Pancreas (tissue), 10 donors: Measurements from ENCODE around the gene ARHGAP4. TPM values are rescaled to one million over a fixed set of nuclear protein-coding genes. Genes with fewer than 3 reads are reported as not detected.

Experiments used
- ATAC-seq, 4 donors: fragments of 200-7000 bp; cut with Tn5 transposase; one replicate each; pipeline versions ENCODE4 v1.8.0 to v1.9.1; 2020; ENCODE audit warnings: mild to moderate bottlenecking in 4 of 4, moderate library complexity in 4 of 4
- DNase-seq, 6 donors: peaks; one replicate each; pipeline ENCODE4 v3.0.0-alpha.2; 2020
- FAIRE-seq: peaks from 2 replicates; lab custom pipeline; 2012; peaks lifted over from hg19 to GRCh38; lab: Jason Lieb, UNC
- H3K27ac ChIP-seq, 4 donors: fragments of 200-600 bp; sonication (generic); 1 replicate in 3 of 4; 2 replicates in 1 of 4; pipeline versions ENCODE4 v1.5.0 to v1.8.0; 2020
- H3K27me3 ChIP-seq, 4 donors: fragments of 200-600 bp; one replicate each; pipeline ENCODE4 v1.8.0; 2021
- H3K36me3 ChIP-seq, 3 donors: fragments of 200-600 bp; sonication (generic) in 1 of 3; one replicate each; pipeline versions ENCODE4 v1.5.0 to v1.8.0; 2020 to 2021
- H3K4me1 ChIP-seq, 3 donors: fragments of 200-600 bp; one replicate each; pipeline ENCODE4 v1.8.0; 2021
- H3K4me3 ChIP-seq, 4 donors: fragments of 200-600 bp; sonication (generic) in 2 of 4; one replicate each; pipeline versions ENCODE4 v1.5.0 to v1.8.0; 2020 to 2021
- H3K9me3 ChIP-seq, 4 donors: fragments of 200-600 bp; one replicate each; pipeline ENCODE4 v1.8.0; 2021
- WGBS, 2 donors: extraction: QIAGEN DNeasy Blood & Tissue Kit; methylation state at CpG; one replicate each; pipeline ENCODE4 v1.1.7; 2013; 5-methylcytosine and 5-hydroxymethylcytosine counted together
- intact Hi-C, 3 donors: fragments of 100-400 bp; cut with DNase I; formaldehyde crosslinking; loops; one replicate each; pipeline versions ENCODE4 v1.11.1 to v1.14.2; 2022
- polyA plus RNA-seq, 2 donors: library from polyadenylated mRNA; stranded (reverse); fragments of 200-250 nt; gene quantifications; one replicate each; pipeline ENCODE4 v1.2.3, GENCODE V29; 2013
- total RNA-seq, 6 donors: library from RNA; stranded (reverse); fragmentation: NEBNext Ultra II Directional in 4 of 6; extraction: Animal tissue kit (Norgen Biotek cat#: 25700) in 4 of 6; gene quantifications; one replicate each; pipeline versions ENCODE4 v1.2.1 to v1.2.4, GENCODE V29; 2021 to 2023
- TF ChIP-seq, protein P1 (sequence below), 4 donors: fragments of 200-600 bp; sonication (generic) in 3 of 4; IDR thresholded peaks; one replicate each; pipeline versions ENCODE4 v1.5.0 to v1.8.0; 2021; ENCODE audit warnings: antibody characterized with exemption in 4 of 4
- donor health status: healthy with polysubstance abuse.
- donor health status: DM: no; HTN: no; CAD: no; lungs with moderate emphysema.
- donor health status: DM: no; HTN: no; CAD: no.
- donor health status: control.
- donor health status: control.
- donor health status: Bipolar disorder and iron deficiency.
- donor health status: DM: yes; HTN: yes; CAD: no.
- donor health status: DM: no; HTN: no; CAD: no.
- donor health status: DM: no; HTN: no; CAD: no.
- donor health status: DM: yes; HTN: yes; CAD: no.

ARHGAP4 gene
- total and polyA plus RNA-seq, 8 donors, result 1.9 to 71.7 (median 10.1) TPM

GRCh38 chrX:153874085-153874365 lies 52.0 kb downstream of the ARHGAP4 start:
- intact Hi-C loops, result loop anchor here in 1 of 3 donors (10.0 kb wide), 2 partner anchors 59 to 61 kb away; partner anchors contain the start of gene NAA10
- no peak for ATAC-seq
- no peak for FAIRE-seq
- H3K36me3 ChIP-seq, result no peaks in the 10 kb centered on the region
- H3K9me3 ChIP-seq, result no peaks in the 10 kb centered on the region
- H3K4me3 ChIP-seq, result no peak overlapping the region
- no peak overlapping the region for H3K27ac ChIP-seq
- TF ChIP-seq, protein P1, sequence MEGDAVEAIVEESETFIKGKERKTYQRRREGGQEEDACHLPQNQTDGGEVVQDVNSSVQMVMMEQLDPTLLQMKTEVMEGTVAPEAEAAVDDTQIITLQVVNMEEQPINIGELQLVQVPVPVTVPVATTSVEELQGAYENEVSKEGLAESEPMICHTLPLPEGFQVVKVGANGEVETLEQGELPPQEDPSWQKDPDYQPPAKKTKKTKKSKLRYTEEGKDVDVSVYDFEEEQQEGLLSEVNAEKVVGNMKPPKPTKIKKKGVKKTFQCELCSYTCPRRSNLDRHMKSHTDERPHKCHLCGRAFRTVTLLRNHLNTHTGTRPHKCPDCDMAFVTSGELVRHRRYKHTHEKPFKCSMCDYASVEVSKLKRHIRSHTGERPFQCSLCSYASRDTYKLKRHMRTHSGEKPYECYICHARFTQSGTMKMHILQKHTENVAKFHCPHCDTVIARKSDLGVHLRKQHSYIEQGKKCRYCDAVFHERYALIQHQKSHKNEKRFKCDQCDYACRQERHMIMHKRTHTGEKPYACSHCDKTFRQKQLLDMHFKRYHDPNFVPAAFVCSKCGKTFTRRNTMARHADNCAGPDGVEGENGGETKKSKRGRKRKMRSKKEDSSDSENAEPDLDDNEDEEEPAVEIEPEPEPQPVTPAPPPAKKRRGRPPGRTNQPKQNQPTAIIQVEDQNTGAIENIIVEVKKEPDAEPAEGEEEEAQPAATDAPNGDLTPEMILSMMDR (IDR thresholded peaks at IDR 0.05), result no peak
- peaks cover 0 to 6% (median 0%) of the 10 kb centered on the region in 4 donors for H3K27me3 ChIP-seq
- no peaks in the 10 kb centered on the region for H3K4me1 ChIP-seq
- WGBS, 2 donors, result 41 to 44% methylated on average over 3 of the region's 3 CpGs
- no peak for DNase-seq

- no peak for ATAC-seq
- H3K36me3 ChIP-seq, result no peaks in the 10 kb centered on the region
- peaks cover 0 to 6% (median 0%) of the 10 kb centered on the region in 4 donors for H3K27me3 ChIP-seq
- intact Hi-C loops, result loop anchor here in 1 of 3 donors (10.0 kb wide), 2 partner anchors 59 to 61 kb away; partner anchors contain the start of gene NAA10
- DNase-seq, result peak in 1 of 6 donors; percentile 39
- 35 to 36% methylated on average over 6 to 7 of the region's 7 CpGs for WGBS, 2 donors
- no peaks in the 10 kb centered on the region for H3K4me1 ChIP-seq
- TF ChIP-seq, protein P1 (IDR thresholded peaks at IDR 0.05), result no peak
- no peak overlapping the region for H3K4me3 ChIP-seq
- no peak for FAIRE-seq
- no peaks in the 10 kb centered on the region for H3K9me3 ChIP-seq
- no peak overlapping the region for H3K27ac ChIP-seq
Measured at GRCh38 chrX:153873282-153874084, 52.6 kb downstream of the ARHGAP4 start.

- FAIRE-seq (no peak), DNase-seq (peak in 1 of 6 donors; percentile 64), ATAC-seq (no peak)
- Histone ChIP-seq H3K4me3 (no peak overlapping the region), H3K27me3 (peaks cover 0 to 4% (median 0%) of the 10 kb centered on the region in 4 donors), H3K36me3 (no peaks in the 10 kb centered on the region), H3K4me1 (no peaks in the 10 kb centered on the region), H3K9me3 (no peaks in the 10 kb centered on the region), H3K27ac (no peak overlapping the region)
- TF ChIP-seq, protein P1 (IDR thresholded peaks at IDR 0.05), result no peak
- intact Hi-C loops, result loop anchor here in 1 of 3 donors (10.0 kb wide), 2 partner anchors 57 to 63 kb away; partner anchors contain the start of gene NAA10
- WGBS, 2 donors, result 60 to 62% methylated on average over 28 to 29 of the region's 29 CpGs
Measured at GRCh38 chrX:153871946-153872878, 53.9 kb downstream of the ARHGAP4 start.

GRCh38 chrX:153871451-153871850 lies 54.6 kb downstream of the ARHGAP4 start:
- H3K9me3 ChIP-seq, result no peaks in the 10 kb centered on the region
- TF ChIP-seq, protein P1 (IDR thresholded peaks at IDR 0.05), result no peak
- no peaks in the 10 kb centered on the region for H3K36me3 ChIP-seq
- H3K27me3 ChIP-seq, result peaks cover 0 to 8% (median 0%) of the 10 kb centered on the region in 4 donors
- DNase-seq, result no peak
- ATAC-seq, result no peak
- intact Hi-C loops, result loop anchor here in 1 of 3 donors (10.0 kb wide), 2 partner anchors 57 to 63 kb away; partner anchors contain the start of gene NAA10
- no peak for FAIRE-seq
- 20 to 30% methylated on average over 6 of the region's 6 CpGs for WGBS, 2 donors
- no peak overlapping the region for H3K27ac ChIP-seq
- no peaks in the 10 kb centered on the region for H3K4me1 ChIP-seq
- no peak overlapping the region for H3K4me3 ChIP-seq
